SK-N-MC (cell line): ENCODE measurements around the gene TFAP2E.

Source experiments
- EZH2 ChIP-seq: fragments of 200-600 bp; sonication (generic); IDR thresholded peaks from one replicate; pipeline ENCODE4 v1.6.1; 2017; ENCODE audit warnings: antibody characterized with exemption
- FOXP2 ChIP-seq: optimal IDR thresholded peaks from 2 replicates; pipeline ENCODE3; 2011; ENCODE audit warnings: mild to moderate bottlenecking, moderate library complexity; ENCODE audit not compliant: insufficient read depth; ENCODE audit errors: extremely low read length, control extremely low read depth
- POLR2AphosphoS5 ChIP-seq: IDR thresholded peaks from 2 replicates; pipeline ENCODE4 v1.6.1; 2012; ENCODE audit warnings: mild to moderate bottlenecking, low read depth, low read length, borderline replicate concordance

GRCh38 chr1:35558374-35559316, 14.5 kb upstream of the TFAP2E start:
- TF ChIP-seq POLR2AphosphoS5 (no peak), EZH2 (no peak), FOXP2 (no peak)
